Epithelial cell of alveolus of lung (primary cell): ENCODE data around the gene OR52E6. TPM values are rescaled to one million over a fixed set of nuclear protein-coding genes. Genes with fewer than 3 reads are reported as not detected.

Source experiments
- total RNA-seq: library from RNA; depleted of rRNA; stranded (reverse); fragments of >200 nt; gene quantifications from 2 replicates; pipeline ENCODE4 v1.2.1, GENCODE V29; 2015

OR52E6 gene
- total RNA-seq, result not detected in 2 replicates

DNA sequence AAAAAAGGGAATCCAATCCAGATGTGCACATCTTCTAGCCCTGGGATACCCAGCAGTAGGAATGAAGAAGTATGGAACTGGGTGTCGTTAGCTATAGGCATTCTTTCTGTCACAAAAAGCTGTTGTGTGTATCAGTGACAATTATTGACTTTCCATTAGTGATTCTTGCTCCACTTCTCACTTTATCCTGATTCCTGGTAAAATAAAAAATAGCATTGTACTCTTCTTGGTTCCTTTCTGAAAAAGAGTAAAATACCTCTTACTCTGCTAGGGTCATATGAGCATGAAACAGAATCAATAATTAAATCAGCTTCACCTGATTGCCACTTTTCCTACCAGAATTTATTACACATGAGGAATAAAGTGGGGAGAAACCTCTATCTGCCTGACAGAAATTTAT, at the start of gene OR52E6:
Gene OR52E6 (minus strand): TSS at position 101 of the 400 bp plus-strand sequence. CDS start 0 bp downstream, at position 101.

DNA sequence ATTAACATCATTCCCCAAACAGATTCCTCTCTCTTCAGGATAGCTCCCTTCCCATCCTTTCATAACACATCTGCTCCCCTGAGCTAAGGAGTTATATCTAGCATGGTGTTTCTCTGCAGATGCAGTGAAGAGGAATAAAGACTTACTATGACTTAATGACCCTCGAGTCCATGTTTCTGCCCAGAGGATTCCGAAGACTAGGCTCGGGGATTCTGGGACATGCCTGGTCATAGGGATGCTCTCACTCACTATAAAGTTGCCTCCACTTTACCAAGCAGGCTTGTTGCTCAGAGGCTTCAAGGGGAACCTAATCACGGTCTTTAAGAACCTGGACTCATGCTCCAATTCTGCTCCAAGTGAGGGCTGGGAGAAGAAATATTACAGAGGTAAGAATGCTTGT, 38.6 kb upstream of the OR52E6 start, which contains the start of gene OR52E4:
Gene OR52E4 (plus strand): TSS at position 301 of the 400 bp plus-strand sequence. CDS start 3,664 bp downstream, outside the sequence.

GRCh38 chr11:5857590-5857989, 15.9 kb upstream of the OR52E6 start, which contains the start of gene OR52E8:
OR52E8 (minus strand) TSS chr11:5857690; CDS start chr11:5857690, 0 bp downstream.

DNA sequence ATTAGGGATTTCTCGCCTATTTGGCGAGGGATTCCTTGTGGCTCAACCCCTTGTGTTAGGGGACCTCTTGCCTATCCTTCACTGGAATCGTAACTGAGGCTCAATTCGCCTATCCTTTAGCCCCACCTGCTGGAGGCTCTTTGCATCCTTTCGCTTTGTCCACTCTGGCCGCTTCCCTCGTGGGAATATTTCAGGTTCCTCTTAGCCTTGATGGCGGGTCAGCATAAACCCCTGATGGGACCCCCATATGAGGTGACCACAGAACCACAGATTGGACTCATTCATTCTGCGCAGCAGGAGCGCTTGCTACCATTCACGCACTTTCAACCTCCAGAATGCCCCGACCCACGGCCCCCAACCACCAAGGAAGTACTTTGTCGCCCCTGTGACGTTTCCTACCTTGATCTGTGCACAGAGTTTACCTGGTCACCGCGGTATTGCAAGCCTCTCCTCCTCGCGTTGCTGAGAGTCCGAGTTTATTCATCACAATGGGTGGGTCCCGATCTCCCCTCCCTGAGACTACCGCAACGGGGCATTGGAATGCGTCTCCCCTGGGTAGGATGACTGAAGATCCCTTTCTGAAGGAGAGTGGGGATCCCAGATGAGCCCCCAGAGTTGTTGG, 33.1 kb downstream of the OR52E6 start, which contains the start of gene OR52N2:
Gene OR52N2 (plus strand): TSS at position 425 of the 622 bp plus-strand sequence. CDS start 11,412 bp downstream, outside the sequence.

GRCh38 chr11:5791165-5791564, 50.5 kb downstream of the OR52E6 start, which contains the start of gene OR52N1:
OR52N1 (minus strand) TSS chr11:5791265; CDS start chr11:5788816, 2,449 bp downstream.

Other genes starting within 250 kb of the OR52E6 start
- 2.6 and 5.6 TPM in 2 replicates for gene TRIM6, start 245.3 kb downstream of the OR52E6 start, total RNA-seq
- gene TRIM34, start 216.9 kb downstream of the OR52E6 start, total RNA-seq, result 8.0 and 10.4 TPM in 2 replicates
- 28.4 and 30.4 TPM in 2 replicates for gene TRIM5, start 156.8 kb downstream of the OR52E6 start, total RNA-seq
- gene TRIM22, start 152.1 kb downstream of the OR52E6 start, total RNA-seq, result 9.3 and 28.7 TPM in 2 replicates
- gene OR56B1, start 105.4 kb downstream of the OR52E6 start, total RNA-seq, result not detected in 2 replicates
- not detected in 2 replicates for gene OR52N4, start 87.7 kb downstream of the OR52E6 start, total RNA-seq
- not detected in 2 replicates for gene OR52N5, start 58.5 kb downstream of the OR52E6 start, total RNA-seq
- gene OR52N1, start 50.6 kb downstream of the OR52E6 start, total RNA-seq, result not detected in 2 replicates
- not detected in 2 replicates for gene OR52N2, start 33.0 kb downstream of the OR52E6 start, total RNA-seq
- gene OR52E8, start 15.8 kb upstream of the OR52E6 start, total RNA-seq, result not detected in 2 replicates
- gene OR52E4, start 38.7 kb upstream of the OR52E6 start, total RNA-seq, result not detected in 2 replicates
- not detected in 2 replicates for gene OR52E5, start 51.3 kb upstream of the OR52E6 start, total RNA-seq
- gene OR56A3, start 100.4 kb upstream of the OR52E6 start, total RNA-seq, result not detected in 2 replicates
- not detected in 2 replicates for gene OR56A5, start 126.6 kb upstream of the OR52E6 start, total RNA-seq
- not detected in 2 replicates for gene OR52L1, start 145.1 kb upstream of the OR52E6 start, total RNA-seq
- gene OR56A4, start 165.0 kb upstream of the OR52E6 start, total RNA-seq, result not detected in 2 replicates
- gene OR56A1, start 188.9 kb upstream of the OR52E6 start, total RNA-seq, result not detected in 2 replicates